Measurements from ENCODE around the gene MMAA. TPM values are rescaled to one million over a fixed set of nuclear protein-coding genes. Genes with fewer than 3 reads are reported as not detected.
"Not testable (repeated sequence)": the region's sequence is repeated elsewhere in the genome, so short reads cannot be mapped to it uniquely, and the experiment has no call there.

Gene MMAA
- 1 to 10 TPM; 4.5 to 9.3 (median 8.4) TPM for total RNA-seq
- 1 to 10 TPM; 5.2 to 7.0 (median 5.4) TPM for polyA plus RNA-seq
- long read RNA-seq, donor 1, full-length matches to known transcripts = 2 of 2 reads
- long read RNA-seq, donor 1, partial matches to known transcripts = 0 of 2 reads
- long read RNA-seq, donor 1, other reads (novel, unspliced or antisense) = 0 of 2 reads
- long read RNA-seq, donor 2 = 0 reads

DNA sequence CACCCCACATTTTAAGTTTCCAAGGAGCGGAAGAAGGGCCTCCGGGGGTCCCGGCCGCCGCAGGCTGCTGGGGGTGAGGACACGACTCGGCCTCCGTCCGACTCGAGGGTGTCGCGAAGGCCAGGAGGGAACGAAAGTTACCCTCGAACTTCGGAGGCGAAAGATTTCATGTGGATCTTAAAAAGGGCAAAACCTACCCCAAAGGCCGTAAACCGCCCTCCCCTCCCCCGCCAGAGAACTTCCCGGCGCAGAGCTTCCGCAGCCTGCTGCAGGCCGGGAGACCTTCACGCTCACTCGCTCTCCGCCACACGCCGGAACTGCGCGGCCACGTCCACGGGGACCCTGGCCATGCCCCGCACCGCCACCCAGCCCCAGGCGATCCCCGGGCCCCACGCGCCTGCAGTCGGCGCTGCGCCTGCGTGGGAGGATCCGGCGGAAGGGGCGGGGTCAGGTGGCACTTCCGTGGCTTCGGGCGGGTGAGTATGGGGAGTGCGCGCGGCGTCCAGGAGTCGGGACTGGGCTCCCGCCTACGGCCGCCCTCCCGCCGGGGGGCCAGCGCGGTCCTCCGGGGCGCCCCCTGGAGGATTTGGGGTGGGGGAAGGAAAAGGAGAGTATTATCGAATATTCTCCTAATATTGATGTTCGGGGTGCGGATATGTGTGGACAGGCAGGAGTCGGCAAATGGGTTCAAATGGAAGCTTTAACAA is at the start of gene MMAA:
Gene MMAA, plus strand, starts transcription at position 454 of the 707 bp plus-strand sequence. CDS start 19,755 bp downstream, outside the sequence.
- TF ChIP-seq, protein P1, sequence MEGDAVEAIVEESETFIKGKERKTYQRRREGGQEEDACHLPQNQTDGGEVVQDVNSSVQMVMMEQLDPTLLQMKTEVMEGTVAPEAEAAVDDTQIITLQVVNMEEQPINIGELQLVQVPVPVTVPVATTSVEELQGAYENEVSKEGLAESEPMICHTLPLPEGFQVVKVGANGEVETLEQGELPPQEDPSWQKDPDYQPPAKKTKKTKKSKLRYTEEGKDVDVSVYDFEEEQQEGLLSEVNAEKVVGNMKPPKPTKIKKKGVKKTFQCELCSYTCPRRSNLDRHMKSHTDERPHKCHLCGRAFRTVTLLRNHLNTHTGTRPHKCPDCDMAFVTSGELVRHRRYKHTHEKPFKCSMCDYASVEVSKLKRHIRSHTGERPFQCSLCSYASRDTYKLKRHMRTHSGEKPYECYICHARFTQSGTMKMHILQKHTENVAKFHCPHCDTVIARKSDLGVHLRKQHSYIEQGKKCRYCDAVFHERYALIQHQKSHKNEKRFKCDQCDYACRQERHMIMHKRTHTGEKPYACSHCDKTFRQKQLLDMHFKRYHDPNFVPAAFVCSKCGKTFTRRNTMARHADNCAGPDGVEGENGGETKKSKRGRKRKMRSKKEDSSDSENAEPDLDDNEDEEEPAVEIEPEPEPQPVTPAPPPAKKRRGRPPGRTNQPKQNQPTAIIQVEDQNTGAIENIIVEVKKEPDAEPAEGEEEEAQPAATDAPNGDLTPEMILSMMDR (IDR thresholded peaks at IDR 0.05 in 8 of 11, conservative IDR thresholded peaks at IDR 0.05 in 3 of 11) = peak in 10 of 11 experiments; percentile 41 to 74 (median 68)
- peak; percentile 99 to 100 (median 99) for TF ChIP-seq POLR2AphosphoS5 (IDR thresholded peaks at IDR 0.05)
- TF ChIP-seq POLR2A (IDR thresholded peaks at IDR 0.05) = peak; percentile 53 to 92 (median 71)
- no peaks in the 10 kb centered on the region for H3K36me3 ChIP-seq
- H3K27me3 ChIP-seq (replicated peaks in 1 of 7) = no peaks in the 10 kb centered on the region
- 0 to 1% (median 1%) methylated on average over 60 to 66 of the region's 66 CpGs for WGBS, 5 donors
- peak within 1 kb of the TSS; percentile 90 to 98 (median 94) for H3K27ac ChIP-seq
- intact Hi-C loops (cut with DNase I; ENCODE audit: low total_unique reads) = loop anchor here (10.0 kb wide), 1 partner anchor 464 kb away; no protein-coding TSS in a partner anchor
- peak within 1 kb of the TSS; percentile 48 to 79 (median 66) for H3K4me3 ChIP-seq
- DNase-seq = peak; percentile 98
- H3K4me1 ChIP-seq = peaks cover 14 to 46% (median 28%) of the 10 kb centered on the region in 6 donors
- peaks cover 0 to 5% (median 0%) of the 10 kb centered on the region in 8 donors for H3K9me3 ChIP-seq

DNA sequence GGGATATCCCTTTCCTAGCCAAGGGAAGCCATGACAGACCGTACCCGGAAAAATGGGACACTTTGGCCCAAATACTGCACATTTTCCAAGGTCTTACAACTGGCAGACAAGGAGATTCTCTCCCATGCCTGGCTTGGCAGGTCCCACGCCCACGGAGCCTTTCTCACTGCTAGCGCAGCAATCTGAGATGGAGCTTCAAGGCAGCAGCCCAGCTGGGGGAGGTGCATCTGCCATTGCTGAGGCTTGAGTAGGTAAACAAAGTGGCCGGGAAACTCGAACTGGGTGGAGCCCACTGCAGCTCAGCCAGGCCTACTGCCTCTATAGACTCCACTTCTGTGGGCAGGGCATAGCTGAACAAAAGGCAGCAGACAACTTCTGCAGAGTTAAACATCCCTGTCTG is 44.6 kb upstream of the MMAA start:
- H3K36me3 ChIP-seq; intact Hi-C loops (cut with DNase I; ENCODE audit: low total_unique reads); H3K27me3 ChIP-seq (replicated peaks in 1 of 7); DNase-seq; H3K27ac ChIP-seq; H3K4me3 ChIP-seq; H3K4me1 ChIP-seq: not testable (repeated sequence)
- peaks cover 0 to 20% (median 0%) of the 10 kb centered on the region in 8 donors for H3K9me3 ChIP-seq
- WGBS, 5 donors = 79 to 89% (median 86%) methylated on average over 7 of the region's 7 CpGs

DNA sequence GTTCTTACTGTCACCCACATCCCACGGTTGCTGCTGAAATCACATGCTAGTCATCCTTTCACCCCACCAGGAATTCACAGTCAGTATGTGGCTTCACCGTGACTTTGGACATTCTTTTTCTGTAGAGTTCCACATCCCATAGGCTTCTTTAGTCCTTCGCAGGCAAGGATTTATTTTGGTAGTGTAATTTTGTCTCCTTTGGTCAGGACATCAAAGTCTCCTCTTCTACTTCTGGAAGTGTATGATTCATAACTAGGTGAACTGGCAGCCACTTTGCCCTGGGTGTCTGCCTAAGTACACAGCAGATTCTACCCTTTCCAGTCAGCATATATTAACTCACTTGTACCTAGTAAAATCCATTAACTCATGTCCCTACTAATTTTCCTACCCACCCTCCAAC is 38.3 kb upstream of the MMAA start:
- intact Hi-C loops (cut with DNase I; ENCODE audit: low total_unique reads) = no loop called here
- TF ChIP-seq, protein P1 (IDR thresholded peaks at IDR 0.05 in 8 of 11, conservative IDR thresholded peaks at IDR 0.05 in 3 of 11) = no peak
- no peak for TF ChIP-seq POLR2A (IDR thresholded peaks at IDR 0.05)
- no peak for TF ChIP-seq POLR2AphosphoS5 (IDR thresholded peaks at IDR 0.05)
- no peak for DNase-seq
- no peaks in the 10 kb centered on the region for H3K27me3 ChIP-seq (replicated peaks in 1 of 7)
- H3K4me3 ChIP-seq = no peak overlapping the region
- no peaks in the 10 kb centered on the region for H3K4me1 ChIP-seq
- H3K27ac ChIP-seq = no peak overlapping the region
- 87 to 93% (median 92%) methylated on average over 3 of the region's 3 CpGs for WGBS, 5 donors
- peaks cover 0 to 12% (median 0%) of the 10 kb centered on the region in 8 donors for H3K9me3 ChIP-seq
- H3K36me3 ChIP-seq = no peaks in the 10 kb centered on the region

DNA sequence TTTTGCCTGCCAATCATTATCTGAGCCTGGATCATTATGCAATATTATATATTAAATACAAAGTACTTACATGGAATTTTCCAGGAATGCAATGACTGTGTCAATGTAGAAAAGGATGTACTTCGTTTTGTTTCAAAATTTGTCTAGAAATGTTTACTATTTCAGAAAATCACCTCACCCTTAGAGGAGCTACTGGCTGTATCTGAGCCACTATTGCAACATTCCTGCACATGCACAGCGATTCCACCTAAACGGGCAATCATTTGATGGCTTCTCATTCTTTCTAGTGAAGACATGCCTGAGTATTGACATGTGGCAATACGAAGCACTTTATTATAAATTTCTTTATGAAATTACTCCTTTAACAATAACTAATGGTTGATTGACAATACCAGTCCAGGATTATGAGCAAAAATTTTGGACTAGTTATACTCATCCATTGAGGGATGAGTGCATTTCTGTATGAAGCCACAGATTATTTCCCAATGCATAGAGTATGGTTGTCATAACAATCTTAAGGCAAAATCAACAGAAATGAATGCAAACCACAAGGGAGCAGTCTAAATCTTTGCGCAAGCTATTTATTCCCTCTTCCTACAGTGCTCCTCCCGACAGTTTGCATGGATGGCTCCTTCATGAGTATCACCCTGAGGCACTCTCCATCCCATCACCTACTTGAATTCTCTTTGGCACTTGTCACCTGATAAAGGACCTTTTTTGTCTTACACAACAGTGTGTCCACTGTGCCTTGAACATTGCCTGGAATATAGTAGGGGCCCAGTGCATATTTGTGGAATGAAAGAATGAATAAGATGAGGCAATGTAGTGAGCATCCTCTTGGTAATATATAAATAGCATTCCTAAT is 35.8 kb upstream of the MMAA start:
- no peak overlapping the region for H3K27ac ChIP-seq
- DNase-seq = no peak
- H3K27me3 ChIP-seq (replicated peaks in 1 of 7) = no peaks in the 10 kb centered on the region
- no peaks in the 10 kb centered on the region for H3K4me1 ChIP-seq
- peaks cover 0 to 12% (median 0%) of the 10 kb centered on the region in 8 donors for H3K9me3 ChIP-seq
- WGBS, 5 donors = 81 to 90% (median 88%) methylated on average over 6 of the region's 6 CpGs
- no peaks in the 10 kb centered on the region for H3K36me3 ChIP-seq
- TF ChIP-seq, protein P1 (IDR thresholded peaks at IDR 0.05 in 8 of 11, conservative IDR thresholded peaks at IDR 0.05 in 3 of 11) = no peak
- no peak for TF ChIP-seq POLR2A (IDR thresholded peaks at IDR 0.05)
- TF ChIP-seq POLR2AphosphoS5 (IDR thresholded peaks at IDR 0.05) = no peak
- intact Hi-C loops (cut with DNase I; ENCODE audit: low total_unique reads) = no loop called here
- H3K4me3 ChIP-seq = no peak overlapping the region
